HepG2 (cell line): ENCODE measurements around the gene FTSJ1. TPM values are rescaled to one million over a fixed set of nuclear protein-coding genes. Genes with fewer than 3 reads are reported as not detected.

ENCODE experiments used
- ATAC-seq: fragments of 200-7000 bp; cut with Tn5 transposase; 3 replicates; pipeline ENCODE4 v1.9.1; 2020; ENCODE audit warnings: mild to moderate bottlenecking, moderate library complexity
- BruUV-seq: library from RNA; stranded (reverse); fragments of 400-500 nt; replicated peaks from 2 replicates; lab custom pipeline; 2021; lab: Mats Ljungman, UMichigan
- CTCF ChIA-PET: fragments of 300-600 bp; formaldehyde crosslinking; extraction: SDS; loops from one replicate; lab custom pipeline; 2021; ENCODE audit warnings: low total read pairs, inconsistent platforms, low intra/inter-chr PET ratio; lab: Yijun Ruan, JAX
- POLR2A ChIA-PET: fragments of 350-600 bp; sonication (Branson Sonifier 250); formaldehyde crosslinking; loops from one replicate; lab custom pipeline; 2020; ENCODE audit warnings: antibody characterized with exemption, inconsistent platforms; lab: Yijun Ruan, JAX
- DNase-seq: peaks from one replicate; pipeline ENCODE4 v3.0.0-alpha.2; 2015; ENCODE audit warnings: low spot score
- FAIRE-seq: peaks from 3 replicates; lab custom pipeline; 2011; peaks lifted over from hg19 to GRCh38; lab: Jason Lieb, UNC
- H2AFZ ChIP-seq: one replicate; pipeline ENCODE4 v1.6.1; 2011; ENCODE audit warnings: low read length, inconsistent platforms
- H3K27ac ChIP-seq: fragments of 300-600 bp; 3 replicates; pipeline ENCODE4 v1.8.0; 2011; ENCODE audit warnings: mixed run types, mild to moderate bottlenecking, mixed read lengths, low read length, inconsistent platforms; ENCODE audit not compliant: insufficient read depth; ENCODE audit errors: extremely low read length
- H3K27me3 ChIP-seq, 2 experiments: fragments of 200-600 bp in 1 of 2; 2 replicates in 1 of 2; 3 replicates in 1 of 2; pipeline versions ENCODE4 v1.6.0 to v1.8.0; 2011; ENCODE audit warnings: low read length in 2 of 2, mild to moderate bottlenecking in 2 of 2, moderate library complexity in 2 of 2, inconsistent platforms in 1 of 2; ENCODE audit not compliant: insufficient read depth in 2 of 2, control insufficient read depth in 1 of 2
- H3K36me3 ChIP-seq, 2 experiments: fragments of 200-600 bp in 1 of 2; replicated peaks in 1 of 2; 2 replicates in 1 of 2; 3 replicates in 1 of 2; pipeline versions ENCODE4 v1.5.1 to v1.8.0; 2011; ENCODE audit warnings: low read length in 2 of 2, inconsistent platforms in 1 of 2; ENCODE audit not compliant: insufficient read depth in 2 of 2, control insufficient read depth in 1 of 2
- H3K4me1 ChIP-seq: 2 replicates; pipeline ENCODE4 v1.5.1; 2012; ENCODE audit warnings: low read length, inconsistent platforms; ENCODE audit not compliant: insufficient read depth
- H3K4me2 ChIP-seq: 2 replicates; pipeline ENCODE4 v1.6.0; 2011; ENCODE audit warnings: low read depth, low read length, inconsistent platforms
- H3K4me3 ChIP-seq, 3 experiments: fragments of 200-600 bp in 1 of 3; sonication (generic), shearing (Covaris generic) in 1 of 3; replicated peaks in 1 of 3; 2 replicates each; pipeline ENCODE4 v1.5.1; 2011 to 2016; ENCODE audit warnings: low read length in 3 of 3, inconsistent platforms in 2 of 3, low read depth in 2 of 3, mild to moderate bottlenecking in 2 of 3, control low read depth in 1 of 3, mixed read lengths in 1 of 3; ENCODE audit not compliant: insufficient read depth in 1 of 3
- H3K79me2 ChIP-seq: one replicate; pipeline ENCODE4 v1.6.1; 2011; ENCODE audit warnings: low read length, inconsistent platforms; ENCODE audit not compliant: insufficient read depth
- H3K9ac ChIP-seq: 2 replicates; pipeline ENCODE4 v1.6.0; 2011; ENCODE audit warnings: mild to moderate bottlenecking, low read depth, low read length, inconsistent platforms; ENCODE audit not compliant: insufficient read depth
- H3K9me3 ChIP-seq: 2 replicates; pipeline ENCODE4 v1.5.1; 2012; ENCODE audit warnings: mild to moderate bottlenecking, low read length
- H4K20me1 ChIP-seq: 2 replicates; pipeline ENCODE4 v1.6.0; 2011; ENCODE audit warnings: inconsistent platforms, mild to moderate bottlenecking, low read length, moderate library complexity; ENCODE audit not compliant: insufficient read depth
- AGO2 ChIP-seq: fragments of 200-400 bp; formaldehyde crosslinking; optimal IDR thresholded peaks from 2 replicates; pipeline ENCODE3; 2017; ENCODE audit warnings: mild to moderate bottlenecking, low read depth, low read length, moderate library complexity
- DMAP1 ChIP-seq: IDR thresholded peaks from 2 replicates; pipeline ENCODE4 v1.6.1; 2016
- GATAD1 ChIP-seq: IDR thresholded peaks from 2 replicates; pipeline ENCODE4 v1.6.1; 2016; ENCODE audit warnings: missing genetic modification reagents, missing compliant biosample characterization
- KMT2A ChIP-seq: sonication (generic); formaldehyde crosslinking; IDR thresholded peaks from 2 replicates; pipeline ENCODE4 v1.4.0; 2020; ENCODE audit warnings: missing genetic modification reagents
- MBNL3 ChIP-seq: fragments of 250-450 bp; sonication (Bioruptor Pico); conservative IDR thresholded peaks from 2 replicates; pipeline ENCODE4 v1.8.0; 2022; ENCODE audit warnings: mild to moderate bottlenecking, inconsistent platforms
- PTBP1 ChIP-seq: fragments of 200-400 bp; formaldehyde crosslinking; IDR thresholded peaks from 2 replicates; pipeline ENCODE4 v1.6.1; 2018; ENCODE audit warnings: low read length, low read depth; ENCODE audit not compliant: poor library complexity, severe bottlenecking
- REXO4 ChIP-seq: sonication (generic); formaldehyde crosslinking; IDR thresholded peaks from 2 replicates; pipeline ENCODE4 v1.8.0; 2022; ENCODE audit warnings: missing genetic modification reagents, mild to moderate bottlenecking, borderline replicate concordance
- TBX3 ChIP-seq: fragments of 450-650 bp; IDR thresholded peaks from 2 replicates; pipeline ENCODE4 v1.6.1; 2017; ENCODE audit warnings: antibody characterized with exemption, mild to moderate bottlenecking, inconsistent platforms, borderline replicate concordance
- ZC3H4 ChIP-seq: sonication (generic); formaldehyde crosslinking; IDR thresholded peaks from 2 replicates; pipeline ENCODE4 v1.4.0; 2020; ENCODE audit warnings: missing genetic modification reagents, borderline replicate concordance
- ZSCAN20 ChIP-seq: sonication (generic); formaldehyde crosslinking; IDR thresholded peaks from 2 replicates; pipeline ENCODE4 v1.4.0; 2020; ENCODE audit warnings: missing genetic modification reagents, mild to moderate bottlenecking, borderline replicate concordance
- WGBS: methylation state at CpG from one replicate; pipeline ENCODE4 v1.1.6; 2017; ENCODE audit warnings: low lambda C conversion rate; 5-methylcytosine and 5-hydroxymethylcytosine counted together
- in situ Hi-C: cut with HindIII; loops from 2 replicates; pipeline ENCODE4 v1.10.0; 2017; ENCODE audit warnings: low pct_unique_long_range_greater_than_20kb; ENCODE audit not compliant: extremely low pct_ligation_motif_present
- intact Hi-C: fragments of 100-400 bp; cut with micrococcal nuclease; formaldehyde crosslinking; loops from one replicate; pipeline ENCODE4 v1.10.0; 2022; ENCODE audit not compliant: unreplicated experiment
- polyA plus RNA-seq, 8 experiments: library from polyadenylated mRNA; depleted of rRNA in 3 of 8; stranded (reverse) in 7 of 8; unstranded in 1 of 8; fragments of >200 nt; fragmentation: Illumina TruSeq in 4 of 8; extraction: Trizol in 4 of 8; gene quantifications; 2 replicates each; pipeline versions ENCODE4 v1.2.1 to v1.2.3, GENCODE V29; 2011 to 2016; ENCODE audit warnings: low read depth in 4 of 8, missing spikeins in 1 of 8, mixed read lengths in 1 of 8; ENCODE audit not compliant: insufficient read depth in 1 of 8
- total RNA-seq, 5 experiments: library from RNA; depleted of rRNA; stranded (reverse); fragments of >200 nt; fragmentation: Illumina TruSeq; extraction: Trizol; gene quantifications; 2 replicates each; pipeline ENCODE4 v1.2.3, GENCODE V29; 2016; ENCODE audit warnings: low read depth in 1 of 5
- TF ChIP-seq, protein P1 (sequence below): sonication (generic); formaldehyde crosslinking; IDR thresholded peaks from 2 replicates; pipeline ENCODE4 v1.4.0; 2020; ENCODE audit warnings: missing genetic modification reagents, borderline replicate concordance
- TF ChIP-seq, protein P2 (sequence below): sonication (generic); formaldehyde crosslinking; IDR thresholded peaks from 2 replicates; pipeline ENCODE4 v1.5.0; 2020; ENCODE audit warnings: mild to moderate bottlenecking, missing genetic modification reagents, moderate library complexity
- TF ChIP-seq, protein P3 (sequence below): sonication (generic); formaldehyde crosslinking; conservative IDR thresholded peaks from 2 replicates; pipeline ENCODE4 v1.4.0; 2020; ENCODE audit warnings: mild to moderate bottlenecking, missing genetic modification reagents, moderate library complexity

FTSJ1 gene
- total and polyA plus RNA-seq, 2 of the 13 experiments (the other 11 are each of a cell fraction or from before 2014, with no cell fraction given) = 30.3 to 37.9 TPM

DNA sequence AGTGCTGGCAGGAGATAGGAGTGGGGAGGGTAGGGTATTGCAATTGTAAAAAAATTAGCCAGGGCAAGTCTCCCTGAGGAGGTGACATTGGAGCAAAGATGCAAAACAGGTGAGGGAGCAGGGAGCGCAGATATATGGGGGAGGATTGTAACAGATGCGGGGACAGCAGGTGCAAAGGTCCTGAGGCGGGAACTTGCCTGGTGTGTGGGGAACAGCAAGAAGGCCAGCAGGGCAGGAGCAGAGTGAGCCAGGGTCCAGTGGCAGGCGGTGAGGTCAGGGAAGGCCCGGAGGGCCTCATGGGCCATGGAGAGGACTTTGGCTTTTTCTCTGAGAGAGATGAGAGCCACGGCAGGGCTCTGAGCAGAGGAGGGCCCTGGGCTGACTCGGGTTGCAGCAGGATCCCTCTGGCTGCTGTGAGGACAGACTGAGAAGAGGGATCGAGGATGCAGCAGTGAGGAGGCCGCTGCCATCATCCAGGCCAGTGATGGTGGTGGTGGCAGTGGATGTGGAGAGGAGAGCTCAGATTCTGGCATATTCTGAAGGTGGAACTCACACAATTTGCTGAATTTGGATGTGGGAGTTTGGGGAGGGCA, 39.0 kb downstream of the FTSJ1 start (continued):
- TF ChIP-seq ZC3H4 = no peak
- TF ChIP-seq KMT2A (CRISPR knock-in tag) = no peak

DNA sequence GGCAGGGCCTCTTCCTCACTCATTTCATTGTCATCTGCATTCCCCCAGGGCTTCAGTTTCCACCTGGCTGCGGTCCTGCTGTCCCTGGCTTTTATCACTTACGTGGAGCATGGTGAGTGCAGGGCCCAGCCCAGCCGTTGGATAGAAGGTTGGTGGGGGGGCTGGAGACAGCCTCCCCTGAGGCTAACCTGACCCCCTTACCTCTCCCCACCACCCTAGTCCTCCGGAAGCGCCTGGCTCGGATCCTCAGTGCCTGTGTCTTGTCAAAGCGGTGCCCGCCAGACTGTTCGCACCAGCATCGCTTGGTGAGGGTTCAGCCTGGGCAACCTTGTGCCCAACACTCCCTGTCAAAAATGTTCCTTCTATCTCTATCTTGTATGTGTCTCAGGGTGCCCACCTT, 39.8 kb downstream of the FTSJ1 start:
- Histone ChIP-seq H3K79me2 (no peaks in the 10 kb centered on the region), H3K4me1 (peaks cover 3% of the 10 kb centered on the region), H4K20me1 (no peaks in the 10 kb centered on the region), H3K27me3 (no peaks in the 10 kb centered on the region), H3K4me2 (no peak overlapping the region), H3K9ac (no peak overlapping the region), H3K9me3 (no peaks in the 10 kb centered on the region), H3K36me3 (no peaks in the 10 kb centered on the region), H3K27ac (no peak overlapping the region), H2AFZ (no peak overlapping the region), H3K4me3 (no peak overlapping the region)
- 93% methylated on average over 7 of the region's 10 CpGs for WGBS
- FAIRE-seq (no peak), DNase-seq (no peak), ATAC-seq (no peak)
- in situ Hi-C loops (no loop called here), intact Hi-C loops (no loop called here)
- BruUV-seq = no TSS peak
- ChIA-PET POLR2A (no interaction called here), CTCF (no interaction called here)
- TF ChIP-seq MBNL3 (CRISPR knock-in tag) (no peak), DMAP1 (CRISPR knock-in tag) (no peak), PTBP1 (no peak), AGO2 (no peak), REXO4 (no peak), ZSCAN20 (no peak), GATAD1 (CRISPR knock-in tag) (no peak), TBX3 (no peak)
- TF ChIP-seq, protein P1, sequence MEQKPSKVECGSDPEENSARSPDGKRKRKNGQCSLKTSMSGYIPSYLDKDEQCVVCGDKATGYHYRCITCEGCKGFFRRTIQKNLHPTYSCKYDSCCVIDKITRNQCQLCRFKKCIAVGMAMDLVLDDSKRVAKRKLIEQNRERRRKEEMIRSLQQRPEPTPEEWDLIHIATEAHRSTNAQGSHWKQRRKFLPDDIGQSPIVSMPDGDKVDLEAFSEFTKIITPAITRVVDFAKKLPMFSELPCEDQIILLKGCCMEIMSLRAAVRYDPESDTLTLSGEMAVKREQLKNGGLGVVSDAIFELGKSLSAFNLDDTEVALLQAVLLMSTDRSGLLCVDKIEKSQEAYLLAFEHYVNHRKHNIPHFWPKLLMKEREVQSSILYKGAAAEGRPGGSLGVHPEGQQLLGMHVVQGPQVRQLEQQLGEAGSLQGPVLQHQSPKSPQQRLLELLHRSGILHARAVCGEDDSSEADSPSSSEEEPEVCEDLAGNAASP (CRISPR knock-in tag) = no peak
- TF ChIP-seq, protein P2, sequence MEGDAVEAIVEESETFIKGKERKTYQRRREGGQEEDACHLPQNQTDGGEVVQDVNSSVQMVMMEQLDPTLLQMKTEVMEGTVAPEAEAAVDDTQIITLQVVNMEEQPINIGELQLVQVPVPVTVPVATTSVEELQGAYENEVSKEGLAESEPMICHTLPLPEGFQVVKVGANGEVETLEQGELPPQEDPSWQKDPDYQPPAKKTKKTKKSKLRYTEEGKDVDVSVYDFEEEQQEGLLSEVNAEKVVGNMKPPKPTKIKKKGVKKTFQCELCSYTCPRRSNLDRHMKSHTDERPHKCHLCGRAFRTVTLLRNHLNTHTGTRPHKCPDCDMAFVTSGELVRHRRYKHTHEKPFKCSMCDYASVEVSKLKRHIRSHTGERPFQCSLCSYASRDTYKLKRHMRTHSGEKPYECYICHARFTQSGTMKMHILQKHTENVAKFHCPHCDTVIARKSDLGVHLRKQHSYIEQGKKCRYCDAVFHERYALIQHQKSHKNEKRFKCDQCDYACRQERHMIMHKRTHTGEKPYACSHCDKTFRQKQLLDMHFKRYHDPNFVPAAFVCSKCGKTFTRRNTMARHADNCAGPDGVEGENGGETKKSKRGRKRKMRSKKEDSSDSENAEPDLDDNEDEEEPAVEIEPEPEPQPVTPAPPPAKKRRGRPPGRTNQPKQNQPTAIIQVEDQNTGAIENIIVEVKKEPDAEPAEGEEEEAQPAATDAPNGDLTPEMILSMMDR (CRISPR knock-in tag) = no peak
- TF ChIP-seq, protein P3, sequence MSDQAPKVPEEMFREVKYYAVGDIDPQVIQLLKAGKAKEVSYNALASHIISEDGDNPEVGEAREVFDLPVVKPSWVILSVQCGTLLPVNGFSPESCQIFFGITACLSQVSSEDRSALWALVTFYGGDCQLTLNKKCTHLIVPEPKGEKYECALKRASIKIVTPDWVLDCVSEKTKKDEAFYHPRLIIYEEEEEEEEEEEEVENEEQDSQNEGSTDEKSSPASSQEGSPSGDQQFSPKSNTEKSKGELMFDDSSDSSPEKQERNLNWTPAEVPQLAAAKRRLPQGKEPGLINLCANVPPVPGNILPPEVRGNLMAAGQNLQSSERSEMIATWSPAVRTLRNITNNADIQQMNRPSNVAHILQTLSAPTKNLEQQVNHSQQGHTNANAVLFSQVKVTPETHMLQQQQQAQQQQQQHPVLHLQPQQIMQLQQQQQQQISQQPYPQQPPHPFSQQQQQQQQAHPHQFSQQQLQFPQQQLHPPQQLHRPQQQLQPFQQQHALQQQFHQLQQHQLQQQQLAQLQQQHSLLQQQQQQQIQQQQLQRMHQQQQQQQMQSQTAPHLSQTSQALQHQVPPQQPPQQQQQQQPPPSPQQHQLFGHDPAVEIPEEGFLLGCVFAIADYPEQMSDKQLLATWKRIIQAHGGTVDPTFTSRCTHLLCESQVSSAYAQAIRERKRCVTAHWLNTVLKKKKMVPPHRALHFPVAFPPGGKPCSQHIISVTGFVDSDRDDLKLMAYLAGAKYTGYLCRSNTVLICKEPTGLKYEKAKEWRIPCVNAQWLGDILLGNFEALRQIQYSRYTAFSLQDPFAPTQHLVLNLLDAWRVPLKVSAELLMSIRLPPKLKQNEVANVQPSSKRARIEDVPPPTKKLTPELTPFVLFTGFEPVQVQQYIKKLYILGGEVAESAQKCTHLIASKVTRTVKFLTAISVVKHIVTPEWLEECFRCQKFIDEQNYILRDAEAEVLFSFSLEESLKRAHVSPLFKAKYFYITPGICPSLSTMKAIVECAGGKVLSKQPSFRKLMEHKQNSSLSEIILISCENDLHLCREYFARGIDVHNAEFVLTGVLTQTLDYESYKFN = no peak
